HG03064 (cell line): ENCODE data around the gene PLPP4.
"Not testable (repeated sequence)": the region's sequence is repeated elsewhere in the genome, so short reads cannot be mapped to it uniquely, and the experiment has no call there.

Experiments
- ATAC-seq: cut with Tn5 transposase; IDR thresholded peaks from one replicate; pipeline ENCODE4 v1.9.1; 2021; ENCODE audit warnings: low read depth; ENCODE audit not compliant: unreplicated experiment

The PLPP4 gene

DNA sequence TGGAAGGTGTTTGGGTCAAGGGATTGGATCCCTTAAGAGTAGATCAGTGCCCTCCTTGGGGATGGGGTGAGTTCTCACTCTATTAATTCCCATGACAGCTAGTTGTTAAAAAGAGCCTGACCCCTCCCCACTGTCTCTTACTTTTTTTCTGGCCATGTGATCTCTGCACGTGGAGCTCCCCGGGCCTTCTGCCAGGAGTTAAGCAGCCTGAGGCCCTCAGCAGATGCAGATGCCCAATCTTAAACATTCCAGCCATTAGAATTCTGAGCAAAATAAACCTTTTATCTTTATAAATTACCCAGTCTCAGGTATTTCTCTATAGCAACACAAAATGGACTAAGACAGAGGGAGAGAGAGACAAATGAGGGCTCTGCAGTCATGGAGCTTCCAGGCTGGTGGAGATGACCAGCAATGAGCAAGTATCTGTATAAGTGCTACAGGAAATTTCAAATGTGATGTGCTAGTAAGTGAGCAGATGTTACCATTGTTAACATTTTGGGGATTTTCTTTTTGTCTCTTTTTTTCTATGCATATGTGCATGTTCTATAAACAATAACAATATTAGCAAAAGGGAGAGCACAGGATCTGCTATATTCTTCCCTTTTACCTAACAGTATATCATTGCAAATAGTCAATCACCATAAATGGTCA lies 26.7 kb downstream of the PLPP4 start:
- ATAC-seq: no peak

DNA sequence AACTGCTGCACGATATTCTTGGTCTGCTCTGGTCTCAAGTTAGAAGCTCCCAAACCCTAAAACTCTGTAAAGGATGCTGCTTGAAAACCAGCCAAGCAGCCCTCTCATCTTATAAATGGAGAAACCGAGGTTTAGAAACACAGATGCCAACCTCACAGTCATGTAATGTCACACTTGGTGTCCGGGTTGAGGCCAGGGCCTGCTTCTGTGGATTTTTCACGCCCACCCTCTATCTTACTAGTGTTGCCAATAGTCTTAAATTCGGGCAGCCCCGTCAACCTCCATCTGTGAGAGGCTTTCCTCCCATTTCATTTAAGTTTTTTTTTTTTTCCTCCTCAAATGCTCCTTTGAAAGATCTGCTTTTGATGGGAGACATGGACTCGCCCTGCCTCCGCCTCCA lies 28.9 kb downstream of the PLPP4 start:
- no peak for ATAC-seq

DNA sequence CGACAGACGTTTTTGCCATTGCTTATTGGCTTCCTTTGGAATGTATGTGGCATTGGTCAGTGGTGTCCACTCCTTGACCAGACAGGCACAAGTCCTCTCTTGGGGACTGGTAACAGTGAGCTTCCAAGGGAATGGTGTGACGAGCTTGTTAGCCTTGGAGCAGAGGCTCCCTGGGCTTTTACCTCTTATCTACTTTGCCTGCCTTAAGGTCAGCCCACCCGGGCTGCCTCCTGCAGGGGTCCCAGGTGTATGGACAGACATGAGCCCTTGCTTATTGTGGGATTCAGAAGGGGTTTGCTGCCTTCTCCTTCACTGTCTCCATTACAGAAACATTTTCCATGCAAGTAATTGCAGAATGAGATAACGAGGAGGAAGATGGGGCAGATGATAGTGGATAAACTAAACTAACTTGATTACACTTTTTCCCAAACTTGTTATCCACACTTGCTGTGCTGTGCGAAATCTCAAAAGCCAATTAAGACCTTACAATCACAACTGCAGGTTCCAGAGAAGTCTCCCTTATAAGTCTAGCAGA lies 29.7 kb downstream of the PLPP4 start:
- ATAC-seq: no peak

DNA sequence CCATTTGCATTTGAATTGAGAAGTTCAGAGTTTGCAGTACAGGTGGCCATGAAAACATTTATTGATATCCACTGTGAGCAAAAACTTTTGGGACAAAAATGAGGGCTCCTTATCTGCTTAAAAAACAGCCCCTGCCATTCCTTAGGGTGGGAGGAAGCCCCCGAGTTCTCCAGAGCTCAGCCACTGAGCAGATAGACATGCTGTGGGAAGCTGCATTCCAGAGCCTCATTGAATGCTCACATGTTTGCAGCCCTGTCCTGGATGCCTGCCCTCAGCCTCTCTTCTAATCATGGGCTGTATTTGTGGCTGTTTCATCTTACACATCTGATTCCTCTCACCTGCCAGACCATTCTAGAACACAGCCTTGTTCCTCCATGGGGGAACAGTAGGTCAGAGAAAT lies 33.3 kb downstream of the PLPP4 start:
- no peak for ATAC-seq

DNA sequence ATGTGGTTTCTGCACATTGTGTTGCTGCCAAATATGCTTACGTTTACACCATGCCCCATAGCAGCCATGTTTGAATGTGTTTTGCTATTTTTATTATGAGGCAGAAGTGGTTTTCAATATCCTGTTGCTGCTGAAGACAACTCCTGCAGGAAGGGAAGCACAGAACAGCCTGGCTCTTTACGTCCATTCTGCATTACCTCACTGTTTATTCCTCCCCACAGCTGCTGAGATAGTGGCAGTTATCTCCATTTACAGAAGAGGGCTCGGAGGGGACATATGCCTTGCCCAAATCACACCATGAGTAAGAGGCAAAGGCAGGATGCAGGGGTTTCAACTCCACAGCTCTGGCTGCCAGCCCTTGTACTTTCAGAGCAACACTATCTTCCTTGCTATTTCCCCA lies 35.3 kb downstream of the PLPP4 start:
- ATAC-seq: no peak

DNA sequence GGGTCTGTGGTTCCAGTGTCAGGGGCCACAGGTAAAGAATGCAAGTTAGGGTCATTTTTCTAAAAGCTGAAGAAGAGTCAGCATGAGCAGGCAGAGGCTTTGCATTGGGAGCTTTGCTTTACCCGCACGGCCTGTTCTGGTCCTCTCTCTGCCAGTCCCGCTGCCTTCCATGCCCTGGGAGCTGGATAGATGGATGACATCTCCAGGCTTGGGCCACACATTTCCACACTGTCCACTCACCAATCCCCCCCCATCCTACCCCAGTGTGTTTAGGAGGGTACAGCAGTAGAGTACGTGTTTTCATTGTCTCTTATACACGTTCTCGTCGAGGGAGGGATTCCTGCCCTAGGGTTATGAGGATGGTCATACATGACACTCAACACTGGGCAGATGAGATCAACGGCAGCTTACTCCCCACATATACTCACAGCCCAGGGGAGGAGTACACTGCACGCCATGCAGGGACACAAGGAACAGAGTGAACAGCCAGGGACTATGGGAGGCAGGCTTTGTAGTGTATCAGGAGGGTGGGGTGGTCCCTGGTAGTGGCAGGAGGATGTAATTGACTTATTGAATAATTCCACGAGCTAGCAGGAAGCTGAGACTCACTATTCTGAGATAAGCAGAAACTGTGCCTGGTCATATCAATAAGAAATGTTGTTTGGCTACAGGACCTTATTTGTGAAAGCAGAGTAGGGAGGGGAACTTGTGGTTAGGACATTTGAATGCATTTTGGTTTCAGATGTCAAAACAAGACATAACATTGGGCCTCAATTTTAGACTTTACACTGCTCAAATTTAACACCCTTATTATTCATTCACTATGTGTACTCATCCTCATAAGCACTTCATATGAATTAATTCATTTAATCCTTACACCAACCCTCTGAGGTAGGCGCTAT lies 36.6 kb downstream of the PLPP4 start:
- no peak for ATAC-seq

DNA sequence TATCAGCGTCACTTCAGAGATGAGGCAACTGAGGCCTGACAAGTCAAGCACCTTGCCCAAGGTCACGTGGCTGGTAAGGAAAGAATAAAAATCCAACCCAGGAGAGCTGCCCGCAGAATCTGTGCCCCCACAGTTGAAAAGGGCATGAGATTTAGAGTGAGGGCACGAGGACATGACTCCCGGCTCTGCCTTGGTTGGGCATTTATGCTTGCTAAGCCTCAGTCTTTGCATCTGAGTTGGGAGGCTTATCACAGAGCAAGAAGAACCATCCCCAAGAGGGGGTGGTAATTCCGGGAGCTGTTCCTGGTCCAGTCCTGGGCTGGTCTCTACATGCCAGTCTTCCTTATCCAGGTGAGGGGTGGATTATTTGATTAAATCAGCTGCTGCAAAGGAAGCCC lies 37.3 kb downstream of the PLPP4 start:
- no peak for ATAC-seq

DNA sequence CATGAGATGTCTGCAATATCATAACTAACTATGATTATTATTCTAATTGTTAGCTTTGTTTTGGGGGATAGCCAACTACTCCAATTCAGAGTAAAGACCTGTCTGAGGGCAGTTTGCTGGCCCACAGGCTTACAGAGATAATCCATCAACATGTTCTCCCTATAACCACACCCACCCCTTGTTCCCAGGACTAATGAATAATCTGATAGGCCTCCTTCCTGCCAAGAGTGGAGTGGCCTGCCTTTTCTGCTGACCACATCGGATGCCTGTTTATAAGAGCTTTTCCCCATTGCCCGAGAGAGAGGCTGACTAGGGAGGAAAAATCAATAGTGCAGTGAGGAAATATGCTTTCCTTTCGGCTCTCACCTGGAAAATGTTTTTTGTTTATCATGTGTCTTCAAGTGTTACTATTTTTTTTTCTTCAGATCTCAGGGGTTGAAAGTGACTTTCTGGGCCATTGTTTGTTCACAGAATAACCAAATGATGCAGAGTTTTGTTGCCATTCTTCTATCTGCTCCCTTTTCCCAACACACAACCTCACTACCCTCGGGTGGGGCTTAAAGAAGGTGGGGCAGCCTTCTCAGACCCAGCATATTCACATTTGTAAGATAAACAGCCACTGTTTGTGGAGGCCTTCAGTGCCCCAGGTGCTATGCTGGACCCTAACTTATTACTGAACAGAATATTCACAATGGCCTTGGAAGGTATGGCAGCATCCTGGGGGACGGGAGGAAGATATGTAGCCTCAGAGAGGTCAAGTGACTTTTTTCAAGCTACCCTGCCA lies 38.4 kb downstream of the PLPP4 start:
- no peak for ATAC-seq

DNA sequence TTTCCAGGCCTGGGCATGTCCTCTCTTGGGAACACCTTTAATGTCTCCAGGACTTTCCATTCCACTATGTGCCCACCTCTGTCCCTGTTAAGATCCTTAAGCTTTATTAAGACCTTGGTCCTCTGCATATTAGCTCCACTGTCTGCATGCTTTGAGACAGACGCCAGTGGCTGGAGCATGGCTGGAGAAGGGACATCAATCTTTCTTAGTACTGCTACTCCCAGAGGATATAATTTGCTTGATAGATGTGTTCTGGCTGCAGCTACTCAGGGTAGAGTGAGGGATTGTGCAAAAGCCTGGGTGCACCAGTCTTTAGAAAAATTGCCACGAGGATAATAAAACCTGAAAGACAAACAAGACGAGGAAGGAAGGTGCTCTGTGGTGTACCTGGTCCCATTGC lies 42.9 kb downstream of the PLPP4 start:
- no peak for ATAC-seq

DNA sequence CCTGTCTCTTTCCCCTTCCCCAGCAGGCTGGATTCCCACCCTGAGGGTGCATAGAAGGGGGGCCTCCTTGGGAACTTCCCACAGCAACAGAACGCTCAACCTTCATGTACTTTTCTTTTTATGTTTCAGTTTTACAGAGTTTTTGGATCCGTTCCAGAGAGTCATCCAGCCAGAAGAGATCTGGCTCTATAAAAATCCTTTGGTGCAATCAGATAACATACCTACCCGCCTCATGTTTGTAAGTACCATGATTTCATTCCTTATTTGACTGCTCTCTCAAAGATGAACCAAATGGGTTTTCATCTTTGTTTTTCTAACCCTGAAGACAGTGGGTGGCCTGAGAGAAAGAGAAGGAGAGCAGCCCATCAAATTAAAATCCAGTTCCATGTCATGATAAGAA lies 46.7 kb downstream of the PLPP4 start:
- no peak for ATAC-seq

DNA sequence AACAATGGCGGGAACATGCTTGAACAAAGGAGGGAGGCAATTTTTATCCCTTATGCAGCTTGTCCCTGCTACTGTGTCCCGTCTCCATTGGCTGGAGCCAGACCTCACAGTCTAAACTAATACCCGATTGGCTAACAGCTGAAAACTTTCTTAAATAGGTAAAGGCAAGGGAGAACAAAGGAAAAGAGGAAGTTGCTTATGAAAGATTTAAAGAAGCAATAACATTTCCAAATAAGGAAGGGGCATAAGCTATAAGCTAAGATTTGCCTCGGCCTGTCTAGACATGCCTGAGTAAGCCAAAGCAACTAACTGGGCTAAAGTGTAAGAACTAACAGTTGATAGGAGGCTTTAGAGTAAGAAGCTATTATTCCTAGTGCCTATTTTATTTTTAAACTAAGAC lies 47.2 kb downstream of the PLPP4 start:
- not testable (repeated sequence) for ATAC-seq

DNA sequence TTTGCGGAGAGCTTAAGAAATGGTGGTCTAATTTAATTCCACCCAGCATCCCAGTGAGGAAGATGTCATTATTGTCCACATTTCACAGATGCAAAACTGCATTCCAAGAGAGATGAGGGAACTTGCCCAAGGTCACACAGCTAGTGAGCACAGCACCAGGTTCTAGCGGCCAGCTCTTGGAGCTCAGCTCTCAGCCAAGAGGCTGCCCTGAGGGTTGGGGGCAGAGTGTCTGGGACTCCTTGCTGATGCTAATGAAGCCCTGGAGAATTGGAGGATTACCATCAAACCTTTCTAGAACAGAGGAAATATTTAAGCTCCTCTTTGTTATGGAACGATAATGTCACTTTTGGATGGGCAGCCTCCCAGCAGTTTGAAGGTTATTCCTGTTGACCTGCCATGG lies 48.0 kb downstream of the PLPP4 start:
- no peak for ATAC-seq

DNA sequence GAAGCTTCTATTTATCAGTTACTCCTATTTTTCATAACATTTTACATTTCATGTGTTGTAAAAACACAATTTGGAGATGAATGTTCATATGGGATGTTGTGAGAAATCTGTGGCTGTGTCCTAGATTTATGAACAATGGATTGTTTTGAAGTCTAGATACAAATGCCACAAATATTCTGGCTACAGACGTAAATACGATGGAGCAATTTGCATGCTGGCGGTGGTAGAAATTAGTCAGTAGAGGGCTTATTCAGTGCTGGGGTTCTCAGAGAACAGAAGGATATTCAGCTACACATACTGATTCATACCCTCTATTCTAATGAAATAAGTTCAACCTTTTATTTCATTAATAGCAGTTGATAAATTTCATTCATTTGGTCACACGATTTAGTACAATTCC lies 48.8 kb downstream of the PLPP4 start:
- ATAC-seq: no peak

DNA sequence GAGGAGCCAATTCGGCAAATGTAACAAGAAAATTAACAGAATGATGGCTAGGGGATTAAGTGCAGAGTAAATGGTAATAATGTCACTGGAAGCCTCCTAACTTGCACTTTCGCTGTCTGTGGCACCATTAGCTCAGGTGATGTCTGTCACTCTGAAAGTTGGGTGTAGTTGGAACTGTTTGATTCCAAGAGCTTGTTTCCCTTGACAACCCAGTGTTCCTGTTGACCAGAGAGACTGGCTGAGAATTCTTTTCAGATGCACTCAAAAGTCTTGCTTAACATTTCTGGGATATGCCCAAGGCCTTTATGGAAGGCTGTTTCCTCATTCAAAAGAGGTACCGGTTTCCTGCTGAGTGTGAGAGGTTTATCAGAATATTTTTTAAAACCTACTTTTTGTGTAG lies 49.6 kb downstream of the PLPP4 start:
- ATAC-seq: no peak

DNA sequence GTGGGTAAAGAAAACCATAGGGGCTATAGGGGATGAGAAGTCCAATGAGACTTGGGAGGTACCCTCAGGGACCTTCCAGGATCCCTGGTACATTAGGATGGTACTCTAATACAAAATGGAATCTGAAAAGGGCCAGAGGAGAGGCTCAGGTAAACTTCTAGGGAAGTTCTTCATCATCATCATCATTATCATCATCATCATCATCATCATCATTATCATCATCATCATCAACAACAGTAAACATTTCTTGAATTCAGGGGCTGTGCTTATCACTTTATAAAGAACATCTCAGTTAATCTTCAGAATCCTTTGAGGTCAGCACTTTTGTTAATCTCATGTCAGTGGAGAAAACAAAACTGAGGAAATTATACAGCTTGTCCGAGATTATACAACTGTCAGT lies 50.1 kb downstream of the PLPP4 start:
- no peak for ATAC-seq

DNA sequence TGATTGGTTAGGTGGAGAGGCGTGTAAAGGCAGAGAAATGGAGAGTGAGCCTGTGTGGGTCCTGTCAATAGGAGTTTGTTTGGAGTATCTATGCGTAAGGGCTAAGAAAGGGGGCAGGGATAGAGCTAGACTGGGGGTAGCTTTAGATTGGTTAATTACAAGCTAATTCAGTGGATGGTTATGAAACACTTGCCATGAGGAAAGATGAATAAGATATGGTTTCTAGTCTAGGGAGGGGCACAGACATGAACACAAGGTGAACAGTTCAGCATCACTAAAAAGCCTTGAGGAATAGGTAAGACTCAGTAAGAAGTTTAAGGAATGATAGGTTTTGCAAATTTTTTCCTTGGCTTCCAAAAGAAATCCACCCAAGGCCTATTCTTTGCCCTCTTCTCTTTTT lies 50.6 kb downstream of the PLPP4 start:
- ATAC-seq: no peak

DNA sequence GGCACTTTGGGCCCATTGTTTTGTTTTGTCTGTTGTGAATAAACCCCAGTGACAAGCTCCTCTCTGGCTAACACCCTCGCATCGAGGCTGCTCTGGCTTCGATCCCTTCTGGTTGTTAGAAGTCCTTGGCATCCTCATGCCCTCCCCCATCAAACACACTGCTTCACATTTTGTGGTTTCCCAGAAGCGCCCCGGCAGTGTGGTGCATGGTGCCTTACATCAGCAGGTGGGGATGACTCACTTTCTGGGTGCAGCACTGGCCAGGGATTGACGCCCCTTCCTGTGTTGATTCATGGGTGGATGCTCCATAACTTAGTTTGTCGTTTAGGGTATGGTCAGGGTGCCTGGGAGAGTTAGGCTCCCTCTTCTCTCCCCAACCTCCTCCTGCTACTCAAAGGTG lies 51.4 kb downstream of the PLPP4 start:
- no peak for ATAC-seq

DNA sequence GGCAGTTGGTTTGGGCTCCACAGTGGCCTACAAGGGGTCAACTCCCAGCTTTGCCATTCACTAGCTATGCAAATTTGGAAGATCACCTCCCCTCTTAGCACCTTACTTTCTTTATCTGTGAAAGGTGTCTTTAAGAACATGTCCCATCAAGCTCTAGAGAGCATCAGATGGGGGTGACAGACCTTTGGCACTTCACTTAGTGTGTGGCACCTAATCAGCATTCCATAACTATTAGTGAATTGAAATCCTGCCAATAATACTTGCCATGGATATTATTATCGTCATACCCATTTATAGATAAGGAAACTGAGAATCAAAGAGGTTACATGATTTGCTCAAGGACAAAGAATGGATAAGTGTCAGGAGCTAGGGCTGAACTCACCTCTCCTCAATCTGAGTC lies 51.9 kb downstream of the PLPP4 start:
- ATAC-seq: no peak

DNA sequence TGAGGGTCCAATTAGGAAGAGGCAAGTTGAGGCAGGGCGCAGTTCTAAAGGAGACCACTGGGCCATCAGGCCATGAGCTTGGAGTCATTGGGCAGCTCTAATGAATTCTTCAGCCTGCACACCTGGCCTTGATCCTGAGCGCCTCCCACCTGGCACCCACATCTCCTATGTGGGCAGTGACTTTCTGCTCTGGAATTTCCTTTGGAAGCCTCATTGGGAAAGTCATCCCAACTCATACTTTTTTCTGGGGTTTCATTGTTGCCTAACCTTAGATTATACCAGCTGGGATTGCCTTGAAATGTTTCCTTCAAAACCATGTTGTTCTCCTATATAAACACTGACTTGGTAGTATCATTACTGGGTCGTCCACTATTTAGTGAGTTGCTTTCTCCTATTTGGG lies 54.1 kb downstream of the PLPP4 start:
- no peak for ATAC-seq

DNA sequence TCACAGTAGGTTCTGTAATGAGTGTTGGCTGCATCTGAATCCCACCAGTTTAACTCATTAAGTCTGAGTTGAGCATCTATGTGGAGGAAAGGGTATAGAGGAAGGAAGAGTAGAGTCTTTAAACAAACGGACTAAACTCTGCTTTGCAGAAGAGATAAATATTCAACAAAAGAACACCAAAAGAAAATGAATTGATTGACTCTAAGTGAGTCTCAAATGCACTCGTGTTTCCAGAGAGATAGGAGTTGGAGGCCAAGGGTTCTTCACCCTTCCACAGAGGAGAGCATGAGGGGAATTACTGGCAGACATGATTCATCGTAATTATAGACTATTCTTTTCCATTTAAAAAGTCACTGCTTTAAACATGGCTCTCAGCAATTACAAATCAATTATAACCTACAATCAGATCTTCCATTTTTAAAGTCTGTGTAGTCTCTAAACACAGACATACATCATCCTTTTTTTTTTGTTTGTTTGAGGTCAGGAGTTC lies 56.3 kb downstream of the PLPP4 start:
- ATAC-seq: no peak

DNA sequence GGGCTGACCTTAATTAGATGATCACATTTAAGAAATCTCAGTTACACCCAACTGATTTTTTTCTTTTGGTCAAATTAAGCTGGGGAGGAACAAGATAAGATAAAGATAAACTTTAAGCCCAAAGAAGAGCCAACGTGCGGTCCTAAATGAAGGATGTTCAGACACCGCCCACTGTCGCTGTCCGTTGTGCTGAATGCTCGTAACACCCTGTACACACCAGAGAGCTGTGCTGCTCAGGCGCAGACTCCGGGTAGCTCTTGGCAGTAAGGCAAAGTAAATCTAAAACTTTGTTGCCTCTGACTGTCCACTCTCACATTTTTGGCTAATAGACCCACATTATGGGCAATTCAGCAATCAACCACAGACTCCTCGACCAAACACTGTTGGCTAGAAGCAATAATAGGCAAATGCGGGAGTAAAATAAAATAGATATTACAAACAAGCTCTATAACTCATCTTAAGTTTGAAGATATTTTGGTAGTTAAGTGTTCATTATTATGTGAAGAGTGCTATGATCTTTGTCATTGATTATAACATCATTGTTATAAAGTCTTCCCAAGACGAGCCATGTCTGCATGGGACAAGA lies 57.1 kb downstream of the PLPP4 start:
- no peak for ATAC-seq
